ENCODE data around the gene LGI2.
"Not testable (repeated sequence)": the region's sequence is repeated elsewhere in the genome, so short reads cannot be mapped to it uniquely, and the experiment has no call there.

LGI2 gene, protein sequence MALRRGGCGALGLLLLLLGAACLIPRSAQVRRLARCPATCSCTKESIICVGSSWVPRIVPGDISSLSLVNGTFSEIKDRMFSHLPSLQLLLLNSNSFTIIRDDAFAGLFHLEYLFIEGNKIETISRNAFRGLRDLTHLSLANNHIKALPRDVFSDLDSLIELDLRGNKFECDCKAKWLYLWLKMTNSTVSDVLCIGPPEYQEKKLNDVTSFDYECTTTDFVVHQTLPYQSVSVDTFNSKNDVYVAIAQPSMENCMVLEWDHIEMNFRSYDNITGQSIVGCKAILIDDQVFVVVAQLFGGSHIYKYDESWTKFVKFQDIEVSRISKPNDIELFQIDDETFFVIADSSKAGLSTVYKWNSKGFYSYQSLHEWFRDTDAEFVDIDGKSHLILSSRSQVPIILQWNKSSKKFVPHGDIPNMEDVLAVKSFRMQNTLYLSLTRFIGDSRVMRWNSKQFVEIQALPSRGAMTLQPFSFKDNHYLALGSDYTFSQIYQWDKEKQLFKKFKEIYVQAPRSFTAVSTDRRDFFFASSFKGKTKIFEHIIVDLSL

DNA sequence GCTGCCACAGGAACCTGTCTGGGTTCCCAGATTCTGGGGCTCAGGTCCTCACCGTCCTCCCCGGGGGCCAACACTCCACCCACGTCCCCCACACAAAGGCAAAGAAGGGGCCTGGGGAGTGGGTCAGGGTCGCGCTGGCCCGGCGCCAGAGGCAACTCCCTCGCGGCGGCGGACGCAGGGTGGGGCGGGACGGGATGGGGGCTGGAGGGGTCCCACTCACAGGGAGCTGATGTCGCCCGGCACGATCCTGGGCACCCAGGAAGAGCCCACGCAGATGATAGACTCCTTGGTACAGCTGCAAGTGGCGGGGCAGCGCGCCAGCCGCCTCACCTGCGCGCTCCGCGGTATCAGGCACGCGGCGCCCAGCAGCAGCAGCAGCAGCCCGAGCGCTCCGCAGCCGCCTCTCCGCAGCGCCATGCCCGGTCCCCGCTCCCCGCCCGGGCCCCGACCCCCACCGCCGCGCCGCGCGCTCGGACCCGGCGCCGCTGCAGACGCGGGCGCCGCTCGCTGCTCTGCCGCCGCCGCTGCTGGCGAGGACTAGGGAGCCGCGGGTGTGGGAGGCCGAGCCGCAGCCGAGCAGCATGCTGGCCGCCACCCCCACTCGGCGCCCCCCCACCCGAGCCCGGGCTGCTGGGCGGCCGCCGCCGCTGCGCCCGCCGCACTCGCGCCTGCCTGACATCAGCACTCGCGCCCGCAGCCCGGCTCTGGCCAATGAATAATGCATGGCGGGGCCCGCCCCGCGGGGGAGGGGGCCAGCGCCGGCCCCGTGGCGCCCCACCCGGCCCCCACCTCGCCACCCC lies at the start of gene LGI2:
Gene LGI2, minus strand, starts transcription at position 670 of the 800 bp plus-strand sequence. Its CDS starts 253 bp downstream, at position 417.
- no peaks in the 10 kb centered on the region for H3K36me3 Mint-ChIP-seq
- peaks cover 61% of the 10 kb centered on the region for H3K27me3 Mint-ChIP-seq
- no peak for DNase-seq
- no peak within 1 kb of the TSS for H3K27ac Mint-ChIP-seq
- CTCF ChIA-PET = interaction anchor here (1.0 kb wide), 1 partner anchor 50 kb away, joined by 4 read pairs; no protein-coding TSS in a partner anchor
- H3K4me3 Mint-ChIP-seq = no peak within 1 kb of the TSS
- H3K9me3 Mint-ChIP-seq = no peaks in the 10 kb centered on the region
- H3K4me1 Mint-ChIP-seq = no peaks in the 10 kb centered on the region

- Mint-ChIP-seq H3K36me3 (no peaks in the 10 kb centered on the region), H3K4me3 (no peak overlapping the region), H3K27me3 (peaks cover 26% of the 10 kb centered on the region), H3K27ac (no peak overlapping the region), H3K9me3 (no peaks in the 10 kb centered on the region), H3K4me1 (no peaks in the 10 kb centered on the region)
- DNase-seq = no peak
- CTCF ChIA-PET = no interaction called here
These were observed 47.8 kb upstream of the LGI2 start for GRCh38 chr4:25078523-25078922.

DNA sequence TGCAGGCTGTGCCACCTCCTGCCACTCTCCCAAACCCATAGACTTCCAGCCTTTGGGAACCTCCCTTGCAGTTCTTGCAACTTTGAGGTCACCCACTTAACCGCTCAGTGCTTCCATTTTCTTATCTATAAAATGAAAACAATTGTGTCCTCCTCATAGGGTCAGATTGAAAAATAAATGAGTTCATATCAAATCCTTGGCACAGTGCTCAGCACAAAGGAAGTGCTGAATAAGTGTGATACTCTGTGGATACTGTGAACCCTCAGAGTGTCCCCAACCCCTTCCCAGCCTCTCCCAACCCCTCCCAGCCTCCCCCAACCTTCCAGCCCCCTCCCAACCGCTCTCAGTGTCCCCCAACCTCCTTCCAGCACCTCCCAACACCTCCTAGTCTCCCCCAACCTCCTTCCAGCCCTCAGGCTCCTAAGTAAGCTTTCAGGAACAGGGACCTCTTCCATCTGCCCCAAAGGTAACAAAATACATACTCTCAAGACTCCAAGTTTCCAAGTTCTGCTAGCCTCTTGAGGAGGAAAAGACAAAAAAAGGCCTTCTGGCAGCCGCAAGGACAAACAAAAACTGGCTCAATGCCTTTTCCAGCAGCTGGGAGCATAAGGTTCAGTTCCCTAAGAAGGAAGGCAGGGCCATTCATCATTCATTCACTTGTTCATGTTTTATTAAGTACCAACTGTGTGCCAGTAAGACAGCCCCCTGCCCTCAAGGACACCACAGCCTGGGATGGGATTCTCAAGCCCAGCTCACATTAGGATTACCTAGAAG lies 46.1 kb upstream of the LGI2 start:
- Mint-ChIP-seq H3K36me3 (no peaks in the 10 kb centered on the region), H3K27ac (no peak overlapping the region), H3K27me3 (peaks cover 18% of the 10 kb centered on the region), H3K4me3 (no peak overlapping the region), H3K4me1 (no peaks in the 10 kb centered on the region), H3K9me3 (no peaks in the 10 kb centered on the region)
- DNase-seq = no peak
- CTCF ChIA-PET = interaction anchor here (0.9 kb wide), 1 partner anchor 291 kb away, joined by 3 read pairs; no protein-coding TSS in a partner anchor

DNA sequence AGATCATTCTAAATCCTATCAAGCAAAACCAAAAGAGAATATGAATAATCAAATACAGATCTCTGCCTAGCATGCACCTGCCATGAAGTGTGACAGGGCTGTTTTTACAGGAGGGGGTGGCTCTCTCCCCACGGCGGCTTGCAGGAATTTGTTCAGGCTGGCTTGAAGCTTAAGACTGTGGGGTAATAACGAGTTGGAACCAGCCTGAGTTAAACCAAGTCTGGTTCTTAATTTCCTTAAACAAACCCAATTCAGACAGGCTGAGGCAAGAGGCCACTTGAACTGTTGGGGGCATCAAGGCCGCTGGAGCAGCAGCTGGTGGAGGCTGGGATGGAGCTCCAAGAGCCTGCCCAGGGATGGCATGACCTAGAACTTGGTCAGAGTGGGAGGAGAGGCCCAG lies 45.1 kb upstream of the LGI2 start:
- CTCF ChIA-PET = interaction anchor here (0.9 kb wide), 1 partner anchor 292 kb away, joined by 3 read pairs; no protein-coding TSS in a partner anchor
- no peaks in the 10 kb centered on the region for H3K36me3 Mint-ChIP-seq
- H3K4me3 Mint-ChIP-seq = no peak overlapping the region
- no peaks in the 10 kb centered on the region for H3K4me1 Mint-ChIP-seq
- H3K27ac Mint-ChIP-seq = no peak overlapping the region
- peaks cover 10% of the 10 kb centered on the region for H3K27me3 Mint-ChIP-seq
- no peaks in the 10 kb centered on the region for H3K9me3 Mint-ChIP-seq
- DNase-seq = no peak

- no peaks in the 10 kb centered on the region for H3K4me1 Mint-ChIP-seq
- H3K27ac Mint-ChIP-seq = no peak overlapping the region
- no peaks in the 10 kb centered on the region for H3K36me3 Mint-ChIP-seq
- H3K27me3 Mint-ChIP-seq = peaks cover 10% of the 10 kb centered on the region
- H3K9me3 Mint-ChIP-seq = no peaks in the 10 kb centered on the region
- DNase-seq = no peak
- CTCF ChIA-PET = no interaction called here
- H3K4me3 Mint-ChIP-seq = no peak overlapping the region
These were observed 44.4 kb upstream of the LGI2 start for GRCh38 chr4:25075129-25075528.

DNA sequence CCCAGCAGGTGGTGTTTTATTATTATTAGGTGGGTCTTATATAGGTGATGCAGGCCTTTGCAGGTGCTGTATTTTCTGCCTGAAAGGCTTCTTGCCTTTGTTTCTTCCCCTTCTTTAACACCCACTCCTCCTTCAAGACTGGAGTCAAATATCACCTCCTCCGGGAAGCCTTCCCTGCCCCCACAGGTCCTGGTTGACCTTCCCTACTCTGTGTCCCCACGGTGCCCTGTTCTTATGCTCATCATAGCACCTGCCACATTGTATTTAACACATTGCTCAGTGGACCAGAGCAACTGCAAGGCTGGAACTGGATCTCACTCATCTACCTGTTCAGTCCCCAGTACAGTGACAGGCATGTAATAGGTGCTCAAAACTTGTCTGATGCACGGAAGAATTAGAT lies 39.8 kb upstream of the LGI2 start:
- Mint-ChIP-seq H3K36me3 (no peaks in the 10 kb centered on the region), H3K9me3 (no peaks in the 10 kb centered on the region), H3K27ac (no peak overlapping the region), H3K27me3 (no peaks in the 10 kb centered on the region), H3K4me3 (no peak overlapping the region), H3K4me1 (no peaks in the 10 kb centered on the region)
- CTCF ChIA-PET = no interaction called here
- no peak for DNase-seq

GRCh38 chr4:25069014-25069413 lies 38.3 kb upstream of the LGI2 start:
- CTCF ChIA-PET = no interaction called here
- no peak for DNase-seq
- Mint-ChIP-seq H3K9me3 (no peaks in the 10 kb centered on the region), H3K36me3 (no peaks in the 10 kb centered on the region), H3K4me1 (no peaks in the 10 kb centered on the region), H3K27ac (no peak overlapping the region), H3K27me3 (no peaks in the 10 kb centered on the region), H3K4me3 (no peak overlapping the region)

- no peak for DNase-seq
- Mint-ChIP-seq H3K4me1 (no peaks in the 10 kb centered on the region), H3K27ac (no peak overlapping the region), H3K9me3 (no peaks in the 10 kb centered on the region), H3K27me3 (peaks cover under 1% of the 10 kb centered on the region), H3K4me3 (no peak overlapping the region), H3K36me3 (no peaks in the 10 kb centered on the region)
- CTCF ChIA-PET = no interaction called here
These were observed 37.6 kb upstream of the LGI2 start for GRCh38 chr4:25068386-25068785.

DNA sequence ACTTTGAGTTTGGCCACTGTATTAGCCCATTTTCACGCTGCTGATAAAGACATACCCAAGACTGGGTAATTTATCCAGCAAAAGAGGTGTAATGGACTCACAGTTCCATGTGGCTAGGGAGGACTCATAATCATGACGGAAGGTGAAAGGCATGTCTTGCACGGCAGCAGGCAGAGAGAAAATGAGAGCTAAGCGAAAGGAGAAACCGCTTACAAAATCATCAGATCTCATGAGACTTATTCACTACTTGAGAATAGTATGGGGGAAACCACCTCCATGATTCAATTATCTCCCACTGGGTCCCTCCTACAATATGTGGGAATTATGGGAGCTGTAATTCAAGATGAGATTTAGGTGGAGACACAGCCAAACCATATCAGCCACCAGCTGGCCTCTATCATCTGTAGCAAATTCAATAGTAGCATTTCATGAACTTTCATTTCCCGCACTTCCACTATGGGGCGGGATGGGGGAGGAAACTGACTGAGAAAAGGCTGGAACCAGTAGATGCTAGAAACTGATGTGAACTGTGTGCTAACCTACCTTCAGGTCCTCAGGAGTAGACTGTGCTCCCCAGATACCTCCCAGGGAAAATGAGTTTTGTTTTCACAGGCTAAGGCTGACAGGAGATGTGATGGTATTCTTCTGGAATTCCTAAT lies 35.3 kb upstream of the LGI2 start:
- Mint-ChIP-seq H3K27ac (no peak overlapping the region), H3K4me1 (no peaks in the 10 kb centered on the region), H3K9me3 (no peaks in the 10 kb centered on the region), H3K36me3 (no peaks in the 10 kb centered on the region), H3K27me3 (peaks cover 3% of the 10 kb centered on the region), H3K4me3 (no peak overlapping the region)
- DNase-seq = no peak
- CTCF ChIA-PET = no interaction called here

DNA sequence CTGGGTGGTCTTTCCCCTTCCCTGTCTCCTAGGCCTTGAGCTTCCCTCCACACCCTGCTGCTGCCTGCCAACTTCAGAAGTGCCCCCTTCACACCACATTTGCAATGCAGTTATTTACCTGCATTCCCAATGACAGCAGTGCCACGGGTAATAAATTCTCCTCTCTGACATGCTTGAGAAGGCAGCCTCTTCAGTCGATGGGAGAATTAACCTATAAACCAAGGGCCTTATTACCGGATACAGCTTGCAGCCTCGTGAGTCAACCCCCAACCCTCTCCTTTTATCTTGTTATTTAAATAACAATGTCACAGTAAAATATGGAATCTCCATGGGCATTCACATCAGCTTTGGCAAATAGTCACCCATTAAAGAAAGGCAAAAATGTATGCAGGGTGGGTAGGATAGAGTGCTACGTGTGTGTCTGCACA lies 34.7 kb upstream of the LGI2 start:
- DNase-seq = no peak
- no peaks in the 10 kb centered on the region for H3K4me1 Mint-ChIP-seq
- H3K27ac Mint-ChIP-seq = no peak overlapping the region
- no peaks in the 10 kb centered on the region for H3K36me3 Mint-ChIP-seq
- CTCF ChIA-PET = no interaction called here
- H3K27me3 Mint-ChIP-seq = peaks cover 3% of the 10 kb centered on the region
- no peak overlapping the region for H3K4me3 Mint-ChIP-seq
- H3K9me3 Mint-ChIP-seq = no peaks in the 10 kb centered on the region

- H3K36me3 Mint-ChIP-seq, H3K4me1 Mint-ChIP-seq, DNase-seq, H3K27ac Mint-ChIP-seq, CTCF ChIA-PET, H3K27me3 Mint-ChIP-seq, H3K4me3 Mint-ChIP-seq, H3K9me3 Mint-ChIP-seq: not testable (repeated sequence)
These were observed 33.7 kb upstream of the LGI2 start for GRCh38 chr4:25064447-25064846.

DNA sequence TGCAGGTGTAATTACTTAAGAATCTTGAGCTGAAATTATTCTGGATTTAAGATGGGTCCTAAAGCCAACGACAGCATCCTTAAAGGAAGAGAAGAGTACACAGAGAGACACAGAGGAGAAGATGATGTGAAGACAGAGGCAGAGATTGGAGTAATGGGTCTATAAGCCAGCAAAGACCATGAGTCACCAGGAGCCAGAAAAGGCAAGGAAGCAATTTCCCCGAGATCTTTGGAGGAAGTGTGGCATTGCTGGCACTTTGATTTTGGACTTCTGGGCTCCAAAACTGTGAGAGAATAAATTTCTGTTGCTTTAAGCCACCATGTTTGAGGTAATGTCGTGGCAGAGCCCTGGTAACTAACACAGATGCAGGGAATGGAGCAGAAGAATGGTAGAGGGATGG lies 32.4 kb upstream of the LGI2 start:
- Mint-ChIP-seq H3K27me3 (peaks cover 3% of the 10 kb centered on the region), H3K4me3 (no peak overlapping the region), H3K27ac (no peak overlapping the region)

DNA sequence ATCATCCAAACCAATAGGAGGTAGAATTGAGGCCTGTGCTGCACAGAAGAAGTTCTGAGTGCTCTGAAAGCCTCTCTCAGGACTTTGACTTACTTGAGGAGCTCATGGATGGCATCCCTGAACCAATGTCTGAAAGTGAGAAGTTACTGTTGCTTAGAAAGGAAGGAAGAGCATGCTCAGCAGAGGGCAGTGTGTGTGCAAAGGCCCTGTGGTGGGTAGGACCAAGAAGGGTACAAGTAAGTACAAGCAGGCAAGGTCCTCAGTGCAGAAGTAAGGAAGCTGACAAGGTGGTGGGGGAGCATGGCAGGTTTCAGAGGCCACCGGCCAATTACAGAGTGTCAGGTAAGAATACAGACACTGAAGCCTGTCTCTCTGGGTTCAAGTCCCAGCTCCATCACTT lies 31.4 kb upstream of the LGI2 start:
- no peaks in the 10 kb centered on the region for H3K4me1 Mint-ChIP-seq
- H3K9me3 Mint-ChIP-seq = no peaks in the 10 kb centered on the region
- DNase-seq = no peak
- H3K27me3 Mint-ChIP-seq = peaks cover 4% of the 10 kb centered on the region
- CTCF ChIA-PET = interaction anchor here (1.0 kb wide), 1 partner anchor 82 kb away, joined by 3 read pairs; no protein-coding TSS in a partner anchor
- H3K4me3 Mint-ChIP-seq = no peak overlapping the region
- no peaks in the 10 kb centered on the region for H3K36me3 Mint-ChIP-seq
- no peak overlapping the region for H3K27ac Mint-ChIP-seq

More for the DNA sequence above, 32.4 kb upstream of the LGI2 start:
- CTCF ChIA-PET = no interaction called here
- no peak for DNase-seq
- H3K9me3 Mint-ChIP-seq = no peaks in the 10 kb centered on the region
- H3K4me1 Mint-ChIP-seq = no peaks in the 10 kb centered on the region
- no peaks in the 10 kb centered on the region for H3K36me3 Mint-ChIP-seq

All from activated naive CD4-positive, alpha-beta T cell treated with anti-CD3 and anti-CD28 coated beads, Interleukin-2, amount 10 ng/mL, durations not matched to agents 7 days and 5 days (primary cell).